Thyroid gland (tissue), 4 donors: Measurements from ENCODE around the gene LZTS3.

Source experiments
- POLR2A ChIP-seq, 2 donors: fragments of 450-650 bp; IDR thresholded peaks; one replicate each; pipeline ENCODE4 v1.6.1; 2017; ENCODE audit warnings: antibody characterized with exemption in 2 of 2, mild to moderate bottlenecking in 2 of 2, moderate library complexity in 1 of 2
- TF ChIP-seq, protein P1 (sequence below), 6 experiments: fragments of 200-600 bp in 3 of 6; fragments of 450-650 bp in 3 of 6; sonication (generic) in 3 of 6; IDR thresholded peaks; one replicate each; pipeline ENCODE4 v1.5.1; 2016 to 2019; ENCODE audit warnings: antibody characterized with exemption in 6 of 6, mild to moderate bottlenecking in 2 of 6, inconsistent platforms in 1 of 6, moderate library complexity in 1 of 6

DNA sequence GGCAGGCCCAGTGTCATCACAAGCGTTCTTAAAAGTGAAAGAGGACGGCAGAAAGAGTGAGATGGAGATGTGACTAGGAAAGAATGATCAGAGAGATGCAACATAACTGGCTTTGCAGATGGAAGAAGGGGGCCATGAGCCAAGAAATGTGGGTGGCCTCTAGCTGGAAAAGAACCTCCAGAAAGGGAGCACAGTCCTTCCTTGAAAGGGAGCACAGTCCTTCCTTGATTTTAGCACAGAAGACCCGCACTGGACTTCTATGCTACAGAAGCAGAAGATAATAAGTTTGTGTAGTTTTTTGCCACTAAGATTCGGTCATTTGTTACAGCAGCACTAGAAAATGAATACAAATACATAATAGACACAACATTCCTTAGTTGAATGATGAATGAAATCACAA lies 7.0 kb upstream of the LZTS3 start:
- TF ChIP-seq, protein P1, sequence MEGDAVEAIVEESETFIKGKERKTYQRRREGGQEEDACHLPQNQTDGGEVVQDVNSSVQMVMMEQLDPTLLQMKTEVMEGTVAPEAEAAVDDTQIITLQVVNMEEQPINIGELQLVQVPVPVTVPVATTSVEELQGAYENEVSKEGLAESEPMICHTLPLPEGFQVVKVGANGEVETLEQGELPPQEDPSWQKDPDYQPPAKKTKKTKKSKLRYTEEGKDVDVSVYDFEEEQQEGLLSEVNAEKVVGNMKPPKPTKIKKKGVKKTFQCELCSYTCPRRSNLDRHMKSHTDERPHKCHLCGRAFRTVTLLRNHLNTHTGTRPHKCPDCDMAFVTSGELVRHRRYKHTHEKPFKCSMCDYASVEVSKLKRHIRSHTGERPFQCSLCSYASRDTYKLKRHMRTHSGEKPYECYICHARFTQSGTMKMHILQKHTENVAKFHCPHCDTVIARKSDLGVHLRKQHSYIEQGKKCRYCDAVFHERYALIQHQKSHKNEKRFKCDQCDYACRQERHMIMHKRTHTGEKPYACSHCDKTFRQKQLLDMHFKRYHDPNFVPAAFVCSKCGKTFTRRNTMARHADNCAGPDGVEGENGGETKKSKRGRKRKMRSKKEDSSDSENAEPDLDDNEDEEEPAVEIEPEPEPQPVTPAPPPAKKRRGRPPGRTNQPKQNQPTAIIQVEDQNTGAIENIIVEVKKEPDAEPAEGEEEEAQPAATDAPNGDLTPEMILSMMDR (IDR thresholded peaks at IDR 0.05) = no peak
- no peak for TF ChIP-seq POLR2A (IDR thresholded peaks at IDR 0.05)
